ENCODE data around the gene EPS8L2.

The EPS8L2 gene

GRCh38 chr11:720017-720641 is 14.1 kb downstream of the EPS8L2 start:
- Histone ChIP-seq H3K36me3 (no peaks in the 10 kb centered on the region), H3K4me3 (ENCODE audit: low read depth, low read length) (peak overlapping the region; percentile 13), H3K9me3 (ENCODE audit: severe bottlenecking) (peaks cover 2% of the 10 kb centered on the region), H3K27ac (no peak overlapping the region), H3K27me3 (ENCODE audit: insufficient read depth, low read depth, severe bottlenecking) (peaks cover 27% of the 10 kb centered on the region)
- no peak for DNase-seq
- TF ChIP-seq CTCF (IDR thresholded peaks at IDR 0.05; ENCODE audit: low read depth, low read length): no peak

GRCh38 chr11:720642-721246 is 14.7 kb downstream of the EPS8L2 start:
- Histone ChIP-seq H3K4me3 (ENCODE audit: low read depth, low read length) (peak overlapping the region; percentile 13), H3K9me3 (ENCODE audit: severe bottlenecking) (no peaks in the 10 kb centered on the region), H3K36me3 (no peaks in the 10 kb centered on the region), H3K27ac (no peak overlapping the region), H3K27me3 (ENCODE audit: insufficient read depth, low read depth, severe bottlenecking) (peaks cover 27% of the 10 kb centered on the region)
- TF ChIP-seq CTCF (IDR thresholded peaks at IDR 0.05; ENCODE audit: low read depth, low read length): no peak
- peak; percentile 76 for DNase-seq

- no peak overlapping the region for H3K27ac ChIP-seq
- no peak for TF ChIP-seq CTCF (IDR thresholded peaks at IDR 0.05; ENCODE audit: low read depth, low read length)
- no peaks in the 10 kb centered on the region for H3K36me3 ChIP-seq
- peak overlapping the region; percentile 13; the same call in 1 of the 2 replicates for H3K4me3 ChIP-seq (ENCODE audit: low read depth, low read length)
- H3K27me3 ChIP-seq (ENCODE audit: insufficient read depth, low read depth, severe bottlenecking): peaks cover 27% of the 10 kb centered on the region
- H3K9me3 ChIP-seq (ENCODE audit: severe bottlenecking): no peaks in the 10 kb centered on the region
- no peak for DNase-seq
Observed at GRCh38 chr11:721247-721740, 15.3 kb downstream of the EPS8L2 start.

GRCh38 chr11:721741-722345 is 15.8 kb downstream of the EPS8L2 start:
- H3K27me3 ChIP-seq (ENCODE audit: insufficient read depth, low read depth, severe bottlenecking): peaks cover 27% of the 10 kb centered on the region
- peak; percentile 53 for DNase-seq

GRCh38 chr11:722346-722811 is 16.3 kb downstream of the EPS8L2 start:
- H3K27me3 ChIP-seq (ENCODE audit: insufficient read depth, low read depth, severe bottlenecking): peaks cover 27% of the 10 kb centered on the region
- H3K36me3 ChIP-seq: no peaks in the 10 kb centered on the region
- H3K4me3 ChIP-seq (ENCODE audit: low read depth, low read length): no peak overlapping the region
- no peak for DNase-seq
- no peaks in the 10 kb centered on the region for H3K9me3 ChIP-seq (ENCODE audit: severe bottlenecking)
- no peak for TF ChIP-seq CTCF (IDR thresholded peaks at IDR 0.05; ENCODE audit: low read depth, low read length)
- no peak overlapping the region for H3K27ac ChIP-seq

More at GRCh38 chr11:721741-722345, 15.8 kb downstream of the EPS8L2 start:
- Histone ChIP-seq H3K4me3 (ENCODE audit: low read depth, low read length) (no peak overlapping the region), H3K27ac (no peak overlapping the region), H3K9me3 (ENCODE audit: severe bottlenecking) (no peaks in the 10 kb centered on the region), H3K36me3 (no peaks in the 10 kb centered on the region)
- TF ChIP-seq CTCF (IDR thresholded peaks at IDR 0.05; ENCODE audit: low read depth, low read length): no peak

Data from WERI-Rb-1 (cell line).